GM12892 (cell line): ENCODE results near the gene OTX2.

Source experiments
- DNase-seq: peaks from one replicate; pipeline ENCODE4 v3.0.0; 2011; ENCODE audit not compliant: insufficient read length
- FAIRE-seq: peaks from 2 replicates; lab custom pipeline; 2011; peaks lifted over from hg19 to GRCh38; lab: Jason Lieb, UNC
- POLR2A ChIP-seq: IDR thresholded peaks from 2 replicates; pipeline ENCODE4 v1.6.1; 2011; ENCODE audit warnings: low read depth, low read length, control low read depth
- POLR2AphosphoS5 ChIP-seq: IDR thresholded peaks from 2 replicates; pipeline ENCODE4 v1.6.1; 2011; ENCODE audit warnings: low read depth, low read length, control low read depth
- TAF1 ChIP-seq: IDR thresholded peaks from 2 replicates; pipeline ENCODE4 v1.6.1; 2011; ENCODE audit warnings: low read depth, mild to moderate bottlenecking, control low read depth, low read length, borderline replicate concordance

The OTX2 gene

DNA sequence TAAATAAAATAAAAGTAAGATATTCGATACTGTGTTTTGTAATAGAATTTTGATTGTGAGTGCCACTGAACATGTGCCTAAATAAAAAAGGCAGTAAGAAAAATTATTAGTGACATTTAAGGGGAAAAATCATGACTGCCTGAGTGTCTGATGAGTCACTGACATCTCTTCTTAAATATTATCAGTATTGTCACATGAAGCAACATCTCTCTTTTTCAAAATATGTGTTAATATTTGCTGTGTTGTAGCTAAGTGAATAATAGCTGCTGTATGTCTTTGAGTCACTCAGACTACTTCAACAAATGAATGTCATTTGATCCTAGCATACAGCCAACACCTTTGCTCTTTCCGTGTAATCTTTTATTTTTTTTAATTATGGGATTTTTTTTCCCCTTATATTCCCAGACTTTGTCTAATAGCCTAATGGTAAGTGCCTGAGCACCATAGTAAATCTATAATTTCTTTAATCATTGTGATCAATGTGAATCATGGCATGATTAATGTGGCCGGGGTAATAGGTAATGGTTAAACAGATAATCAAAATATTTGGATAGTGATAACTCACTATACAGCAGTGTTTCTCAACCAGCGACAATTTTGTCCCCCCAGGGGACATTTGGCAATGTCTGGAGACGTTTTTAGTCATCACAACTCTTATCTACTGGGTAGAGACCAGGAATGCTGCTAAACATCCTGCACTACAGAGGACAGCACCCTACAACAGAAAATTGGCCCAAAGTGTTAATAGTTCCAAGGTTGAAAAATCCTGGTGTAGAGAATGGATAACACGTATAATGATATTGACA lies 11.7 kb upstream of the OTX2 start:
- DNase-seq (no peak), FAIRE-seq (no peak)
- no peak for TF ChIP-seq TAF1
- no peak for TF ChIP-seq POLR2A
- TF ChIP-seq POLR2AphosphoS5, result no peak

- TF ChIP-seq POLR2A (no peak), POLR2AphosphoS5 (no peak), TAF1 (no peak)
- FAIRE-seq, result no peak
- DNase-seq, result no peak
Observed at GRCh38 chr14:56821177-56821576, 10.9 kb upstream of the OTX2 start.

DNA sequence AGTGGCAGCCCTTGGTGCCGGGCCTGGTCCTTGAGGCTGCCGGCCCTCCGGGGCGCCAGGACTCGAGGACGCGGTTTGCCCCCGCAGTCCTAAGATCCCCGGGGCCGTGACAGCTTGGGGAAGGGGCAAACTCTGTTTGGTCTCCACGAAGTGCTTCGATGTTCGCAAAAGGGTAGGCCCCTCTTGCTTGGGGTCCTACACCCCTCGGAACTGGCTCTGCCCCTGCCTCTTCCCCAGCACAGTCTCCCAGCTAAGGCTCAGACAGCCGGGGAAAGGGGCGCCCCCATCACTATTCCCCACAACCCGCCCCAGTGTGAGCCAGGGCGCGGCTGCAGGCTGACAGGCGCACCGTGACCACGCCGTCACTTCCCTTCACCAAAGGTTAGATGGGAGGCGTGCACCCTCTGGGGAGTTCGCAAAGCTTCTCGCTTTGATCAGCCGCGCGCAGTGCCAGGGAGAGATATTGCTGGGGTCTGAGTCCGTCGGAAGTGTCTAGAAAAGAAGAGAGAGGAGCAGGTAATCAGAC lies 7.2 kb upstream of the OTX2 start:
- no peak for DNase-seq
- no peak for FAIRE-seq
- TF ChIP-seq POLR2A (no peak), POLR2AphosphoS5 (no peak), TAF1 (no peak)

DNA sequence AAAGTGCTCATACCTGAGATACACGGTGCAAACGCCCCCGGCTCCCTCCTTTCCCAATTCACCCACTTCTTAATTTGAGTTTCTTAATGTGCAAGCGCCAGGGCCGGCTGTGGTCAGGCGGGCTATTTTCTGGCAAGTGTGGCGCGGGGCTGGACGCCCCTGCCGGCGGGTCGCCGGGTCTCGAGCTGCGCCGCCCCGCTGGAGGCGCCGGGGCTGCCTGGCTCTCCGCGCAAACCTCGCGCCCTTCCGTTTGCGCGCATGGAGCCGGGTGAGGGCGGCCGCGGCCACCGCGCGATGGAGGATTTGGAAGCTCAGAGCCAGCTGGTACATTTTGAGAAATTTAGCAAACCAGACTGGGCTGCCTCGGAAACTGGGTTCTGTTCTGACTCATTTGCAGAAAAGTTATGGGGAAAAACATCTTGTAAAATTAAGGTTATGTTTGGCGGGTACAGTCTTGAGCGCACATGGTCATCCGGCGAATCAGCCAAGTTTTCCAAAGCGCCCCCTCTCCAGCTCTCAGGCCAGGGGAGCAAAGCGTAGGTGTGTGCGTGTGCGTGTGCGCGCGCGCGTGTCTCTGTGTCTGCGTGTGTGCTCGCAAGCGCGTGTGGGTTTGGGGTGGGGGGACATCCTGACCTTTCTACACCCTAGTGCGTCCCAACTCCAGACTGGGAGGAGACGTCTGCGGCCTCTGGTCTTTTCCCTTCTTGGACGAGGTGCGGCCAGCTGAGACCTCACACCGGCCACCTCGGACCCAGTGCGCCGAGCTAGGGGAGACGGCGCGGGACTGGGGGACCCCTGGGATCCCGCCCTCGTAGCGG lies 6.5 kb upstream of the OTX2 start:
- TF ChIP-seq POLR2A (no peak), TAF1 (no peak), POLR2AphosphoS5 (no peak)
- FAIRE-seq (no peak), DNase-seq (no peak)

DNA sequence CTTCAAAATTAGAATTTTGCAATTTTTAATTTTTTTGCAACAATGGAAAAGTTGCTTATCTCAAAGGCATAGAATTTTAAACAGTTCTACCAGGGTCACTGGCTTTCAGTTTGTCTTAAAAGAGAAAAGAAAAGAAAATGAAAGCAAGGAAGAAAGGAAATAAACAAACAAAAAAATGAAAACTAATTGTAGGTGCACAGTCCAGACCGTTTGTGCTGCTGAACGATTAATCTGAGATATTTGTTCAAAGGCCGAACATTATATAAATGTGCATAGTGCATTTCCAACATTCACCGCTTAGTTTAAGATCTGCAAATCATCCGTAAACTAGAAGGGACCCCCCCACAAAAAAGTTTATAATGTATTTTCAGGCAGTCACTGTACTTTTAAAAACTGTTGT lies 5.5 kb upstream of the OTX2 start:
- FAIRE-seq, result no peak
- no peak for DNase-seq
- TF ChIP-seq POLR2A (no peak), POLR2AphosphoS5 (no peak), TAF1 (no peak)

DNA sequence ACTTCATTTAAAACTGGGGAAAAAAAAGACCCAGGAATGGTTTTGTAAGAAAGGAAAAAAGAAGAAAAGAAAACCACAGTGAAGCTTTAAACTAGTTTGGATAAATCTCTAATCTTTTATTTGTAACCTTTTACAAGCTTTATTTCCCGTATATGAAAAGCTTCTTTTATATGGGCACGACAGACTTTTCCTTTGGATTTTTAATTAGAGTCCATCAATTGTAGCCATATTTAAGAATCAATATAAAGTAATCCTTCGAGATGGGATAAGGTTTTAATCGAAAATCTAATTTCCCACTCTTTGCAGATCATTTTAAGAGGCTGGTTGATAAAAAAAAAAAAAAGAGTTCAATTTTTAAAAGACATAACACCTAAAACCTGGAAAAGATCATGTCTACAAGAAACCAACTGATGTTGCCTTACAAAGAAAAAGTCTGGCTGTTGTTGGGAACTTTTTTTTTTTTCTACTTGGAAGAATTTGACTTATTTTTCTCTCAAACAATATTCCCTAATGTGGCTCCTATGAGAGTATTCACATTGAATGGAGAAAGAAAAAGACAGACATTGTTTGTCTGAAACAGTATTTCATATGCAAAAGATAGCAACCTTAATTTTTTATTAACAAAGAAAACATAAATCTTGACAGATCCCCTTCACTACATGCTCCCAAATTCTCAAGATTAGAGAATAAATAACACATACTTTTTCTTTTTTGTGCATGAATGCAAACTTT lies 4.9 kb upstream of the OTX2 start:
- DNase-seq, result no peak
- no peak for FAIRE-seq
- TF ChIP-seq POLR2A (no peak), TAF1 (no peak), POLR2AphosphoS5 (no peak)

- TF ChIP-seq POLR2AphosphoS5, result no peak
- TF ChIP-seq TAF1, result no peak
- no peak for TF ChIP-seq POLR2A
- FAIRE-seq (no peak), DNase-seq (no peak)
Observed at GRCh38 chr14:56814519-56814959, 4.3 kb upstream of the OTX2 start.

DNA sequence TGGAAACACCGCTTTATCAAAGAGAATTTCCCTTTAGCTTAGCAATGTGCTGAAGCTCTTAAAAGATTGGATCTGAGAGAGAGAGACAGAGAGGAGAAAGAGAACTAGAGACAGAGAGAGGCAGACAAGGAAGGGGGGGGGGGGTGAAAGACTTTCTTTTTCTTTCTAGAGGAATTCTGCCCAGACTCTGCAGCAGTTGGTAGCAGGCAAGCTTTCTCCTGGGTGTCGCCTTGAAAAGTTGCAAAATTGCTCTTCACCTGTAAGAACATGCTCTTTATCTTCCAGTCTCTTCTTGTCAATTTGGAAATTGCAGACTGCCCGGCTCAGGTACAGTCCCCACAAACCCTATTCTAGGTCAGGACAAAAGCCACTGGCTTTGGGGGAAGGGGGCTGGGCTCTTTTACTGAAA lies 2.9 kb upstream of the OTX2 start:
- DNase-seq (no peak), FAIRE-seq (no peak)
- TF ChIP-seq POLR2A (no peak), TAF1 (no peak), POLR2AphosphoS5 (no peak)

DNA sequence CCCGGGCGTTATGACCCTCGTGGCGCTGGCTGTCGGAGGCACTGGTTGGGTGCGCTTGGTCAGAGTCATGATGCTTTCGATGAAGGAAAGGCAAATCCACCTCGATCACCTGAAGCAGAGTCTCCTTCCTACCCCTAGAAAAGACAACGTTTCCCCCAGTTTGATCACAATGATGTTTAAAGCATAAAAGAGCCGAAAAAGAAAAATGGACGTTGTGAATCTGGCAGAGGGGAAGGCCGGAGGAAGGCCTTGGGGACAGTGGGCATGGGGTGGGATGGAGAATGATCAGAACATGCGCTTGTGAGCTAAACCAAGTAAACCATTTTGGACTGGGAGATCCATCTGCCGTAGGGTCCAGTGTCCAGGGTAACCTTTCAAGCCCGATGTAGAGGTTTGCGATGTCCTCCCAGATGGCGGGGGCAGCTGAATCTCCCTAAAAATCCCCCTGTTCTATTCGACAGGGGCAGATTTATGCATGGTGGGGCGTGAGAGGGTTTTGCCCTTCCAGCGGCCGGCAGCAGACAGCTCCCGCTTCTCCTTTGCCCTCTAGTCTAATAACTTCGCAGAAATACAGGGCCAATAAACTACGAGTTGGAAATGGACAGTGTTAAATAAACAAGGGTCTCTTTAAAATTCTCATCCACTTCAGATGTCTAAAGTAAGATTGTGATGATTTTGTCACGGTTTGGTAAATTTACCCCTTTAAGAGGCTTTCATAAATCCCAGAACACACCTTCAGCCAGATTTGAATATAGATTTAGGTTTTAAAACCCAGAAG lies 2.3 kb upstream of the OTX2 start:
- no peak for DNase-seq
- FAIRE-seq, result no peak
- no peak for TF ChIP-seq POLR2A
- no peak for TF ChIP-seq TAF1
- no peak for TF ChIP-seq POLR2AphosphoS5

GRCh38 chr14:56811593-56812363 lies 1.5 kb upstream of the OTX2 start:
- FAIRE-seq (no peak), DNase-seq (no peak)
- no peak for TF ChIP-seq POLR2A
- no peak for TF ChIP-seq TAF1
- no peak for TF ChIP-seq POLR2AphosphoS5
